ENCODE results near the gene RPS19BP1. TPM values are rescaled to one million over a fixed set of nuclear protein-coding genes. Genes with fewer than 3 reads are reported as not detected.
A peak's percentile ranks its signal among the peaks of the same experiment; 100 is the strongest.

Gene RPS19BP1
- total RNA-seq, 4 donors from 2014 or later: 59.4 to 132 (median 93.7) TPM

GRCh38 chr22:39492186-39492585 is 40.4 kb downstream of the RPS19BP1 start:
- Histone ChIP-seq H3K4me3 (no peak overlapping the region), H3K27me3 (no peaks in the 10 kb centered on the region), H3K27ac (no peak overlapping the region), H3K9me3 (no peaks in the 10 kb centered on the region), H3K36me3 (peaks cover 0 to 18% (median 0%) of the 10 kb centered on the region in 3 donors), H3K4me1 (peaks cover 0 to 18% (median 3%) of the 10 kb centered on the region in 4 donors)
- no peak for DNase-seq
- TF ChIP-seq POLR2A (IDR thresholded peaks at IDR 0.05): no peak
- TF ChIP-seq CTCF (IDR thresholded peaks at IDR 0.05): no peak

GRCh38 chr22:39491696-39492095 is 40.9 kb downstream of the RPS19BP1 start:
- Histone ChIP-seq H3K9me3 (no peaks in the 10 kb centered on the region), H3K27me3 (no peaks in the 10 kb centered on the region), H3K36me3 (peaks cover 0 to 18% (median 0%) of the 10 kb centered on the region in 3 donors), H3K4me1 (peaks cover 0 to 18% (median 3%) of the 10 kb centered on the region in 4 donors), H3K27ac (no peak overlapping the region), H3K4me3 (no peak overlapping the region)
- TF ChIP-seq CTCF (IDR thresholded peaks at IDR 0.05): no peak
- no peak for TF ChIP-seq POLR2A (IDR thresholded peaks at IDR 0.05)
- DNase-seq: no peak

DNA sequence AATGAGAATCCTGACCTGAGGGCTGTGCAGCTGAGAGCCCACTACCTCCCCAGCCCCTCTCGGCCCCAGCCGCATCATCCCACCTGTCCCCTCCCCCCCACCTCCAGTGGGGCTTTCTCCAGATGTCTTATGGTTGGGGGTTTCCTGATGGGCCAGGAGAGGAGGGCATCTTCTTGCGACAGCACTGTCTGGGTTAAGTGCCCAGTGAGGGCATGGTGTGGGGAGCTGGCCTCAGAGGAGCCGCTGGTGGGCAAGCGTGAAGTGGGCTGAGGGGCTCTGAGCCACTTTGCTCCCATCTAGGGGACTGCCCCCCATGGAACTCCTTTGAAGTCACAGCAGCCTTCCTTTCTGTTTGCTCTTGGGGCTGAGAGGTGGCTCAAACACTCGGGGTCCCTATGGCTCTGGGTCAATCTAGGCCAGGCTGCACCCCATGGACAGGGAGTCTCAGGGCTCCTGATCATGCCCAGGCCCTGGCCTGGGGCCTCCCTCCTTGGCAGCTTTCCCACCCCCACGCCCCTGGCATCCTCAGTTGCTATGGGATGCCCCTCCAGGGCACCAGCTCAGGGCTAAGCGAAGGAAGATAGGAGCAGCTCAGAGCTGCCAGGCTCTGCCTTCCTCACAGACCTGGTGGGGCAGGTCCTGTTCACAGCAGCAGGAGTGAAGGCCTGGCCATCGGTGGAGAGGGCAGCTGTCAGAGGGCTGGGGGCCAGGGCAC is 41.4 kb downstream of the RPS19BP1 start:
- TF ChIP-seq CTCF (IDR thresholded peaks at IDR 0.05): no peak
- no peak for TF ChIP-seq POLR2A (IDR thresholded peaks at IDR 0.05)
- H3K4me1 ChIP-seq: peaks cover 0 to 18% (median 2%) of the 10 kb centered on the region in 4 donors
- H3K4me3 ChIP-seq: no peak overlapping the region
- no peaks in the 10 kb centered on the region for H3K27me3 ChIP-seq
- no peak for DNase-seq
- H3K27ac ChIP-seq: no peak overlapping the region
- peaks cover 0 to 18% (median 0%) of the 10 kb centered on the region in 3 donors for H3K36me3 ChIP-seq
- H3K9me3 ChIP-seq: no peaks in the 10 kb centered on the region

GRCh38 chr22:39490135-39490798 is 42.3 kb downstream of the RPS19BP1 start:
- Histone ChIP-seq H3K27ac (peak overlapping the region in 1 of 4 donors; percentile 60), H3K4me1 (peaks cover 0 to 18% (median 2%) of the 10 kb centered on the region in 4 donors), H3K27me3 (no peaks in the 10 kb centered on the region), H3K4me3 (no peak overlapping the region), H3K9me3 (no peaks in the 10 kb centered on the region), H3K36me3 (peaks cover 0 to 18% (median 0%) of the 10 kb centered on the region in 3 donors)
- DNase-seq: peak; percentile 70 to 88 (median 86)
- no peak for TF ChIP-seq POLR2A (IDR thresholded peaks at IDR 0.05)
- TF ChIP-seq CTCF (IDR thresholded peaks at IDR 0.05): no peak

DNA sequence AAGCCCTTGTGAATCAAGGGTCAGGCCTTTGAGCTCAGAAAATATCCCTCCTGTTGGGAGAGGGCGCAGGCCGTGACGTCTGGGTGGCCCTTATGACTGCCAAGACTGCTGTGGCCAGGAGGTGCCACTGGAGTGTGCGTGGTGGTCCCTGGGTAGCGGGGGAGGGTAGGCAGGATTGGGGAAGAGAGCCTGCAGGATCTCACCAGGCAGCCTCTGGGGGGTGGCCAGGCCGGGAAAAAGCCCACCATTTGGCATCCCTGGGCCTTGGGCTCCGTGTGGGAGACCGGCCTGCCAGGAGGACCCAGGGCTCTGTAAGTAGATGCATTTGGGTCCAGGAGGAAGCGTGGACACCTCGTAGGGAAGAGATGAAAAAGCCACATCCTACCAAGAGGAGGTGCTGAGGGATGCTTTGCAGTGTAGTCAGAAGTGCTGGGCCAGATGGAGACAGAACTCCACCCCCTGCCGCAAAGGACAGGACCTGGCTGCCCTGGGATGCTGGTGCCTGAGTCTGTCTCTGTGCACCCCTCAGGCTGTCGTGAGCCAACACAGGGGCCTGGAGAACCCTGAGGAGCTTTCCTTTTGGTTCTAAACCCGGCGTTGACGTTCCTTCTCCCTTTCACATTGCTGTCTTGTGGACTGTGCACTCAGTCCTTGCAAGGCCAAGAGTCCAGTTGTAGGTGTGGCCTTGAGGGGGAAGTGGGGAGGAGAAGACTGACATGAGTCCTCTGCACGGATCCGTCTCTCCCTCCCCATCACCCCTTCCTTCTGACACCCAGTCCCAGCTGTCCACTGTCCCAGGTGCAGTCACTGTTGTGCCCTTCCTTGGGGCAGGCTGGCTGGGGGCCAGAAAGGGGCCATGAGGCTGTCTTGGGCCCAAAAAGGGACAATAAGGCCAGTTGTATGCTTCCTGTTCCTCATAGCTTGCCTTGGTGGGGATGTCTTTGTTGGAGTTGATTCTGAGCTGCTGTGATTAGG is 43.2 kb downstream of the RPS19BP1 start:
- DNase-seq: peak in 1 of 3 donors; percentile 72
- TF ChIP-seq POLR2A (IDR thresholded peaks at IDR 0.05): no peak
- TF ChIP-seq CTCF (IDR thresholded peaks at IDR 0.05): no peak
- H3K27me3 ChIP-seq: no peaks in the 10 kb centered on the region
- no peak overlapping the region for H3K4me3 ChIP-seq
- H3K36me3 ChIP-seq: peaks cover 0 to 18% (median 0%) of the 10 kb centered on the region in 3 donors
- peaks cover 0 to 18% (median 2%) of the 10 kb centered on the region in 4 donors for H3K4me1 ChIP-seq
- H3K27ac ChIP-seq: peak overlapping the region in 2 of 4 donors; percentile 47 to 60
- H3K9me3 ChIP-seq: no peaks in the 10 kb centered on the region

Measured in Peyer's patch (tissue), 4 donors.